Ovary (tissue), 9 donors: Measurements from ENCODE around the gene EFCAB13. TPM values are rescaled to one million over a fixed set of nuclear protein-coding genes. Genes with fewer than 3 reads are reported as not detected.
"Not testable (repeated sequence)": the region's sequence is repeated elsewhere in the genome, so short reads cannot be mapped to it uniquely, and the experiment has no call there.

Source experiments
- DNase-seq, 5 donors: peaks; one replicate each; pipeline ENCODE4 v3.0.0-alpha.2; 2019 to 2020
- H3K27ac ChIP-seq, 2 donors: fragments of 200-600 bp; one replicate each; pipeline versions ENCODE4 v1.5.1 to v1.8.0; 2019 to 2022
- H3K27me3 ChIP-seq: fragments of 200-600 bp; one replicate; pipeline ENCODE4 v1.8.0; 2022
- H3K36me3 ChIP-seq: fragments of 200-600 bp; sonication (generic); one replicate; pipeline ENCODE4 v1.5.1; 2019
- H3K4me1 ChIP-seq: one replicate; pipeline ENCODE4 v1.8.1; 2013; ENCODE audit warnings: mild to moderate bottlenecking, moderate library complexity; ENCODE audit not compliant: insufficient read depth
- H3K4me3 ChIP-seq: fragments of 200-600 bp; sonication (generic); one replicate; pipeline ENCODE4 v1.5.1; 2017
- H3K9me3 ChIP-seq, 2 donors: fragments of 200-600 bp in 1 of 2; sonication (generic) in 1 of 2; one replicate each; pipeline versions ENCODE4 v1.5.1 to v1.8.1; 2013 to 2019; ENCODE audit warnings: mild to moderate bottlenecking in 1 of 2, moderate library complexity in 1 of 2
- EP300 ChIP-seq: sonication (generic); formaldehyde crosslinking; IDR thresholded peaks from one replicate; pipeline ENCODE4 v1.6.1; 2017; ENCODE audit warnings: antibody characterized with exemption
- POLR2A ChIP-seq: fragments of 450-650 bp; IDR thresholded peaks from one replicate; pipeline ENCODE4 v1.6.1; 2017; ENCODE audit warnings: antibody characterized with exemption, mild to moderate bottlenecking, moderate library complexity
- WGBS, 3 donors: extraction: QIAGEN DNeasy Blood & Tissue Kit in 1 of 3; methylation state at CpG; one replicate each; pipeline versions ENCODE4 v1.1.5 to v1.1.7; 2013 to 2017; 5-methylcytosine and 5-hydroxymethylcytosine counted together
- intact Hi-C, 4 donors: fragments of 100-400 bp; cut with DNase I; formaldehyde crosslinking; loops; one replicate each; pipeline versions ENCODE4 v1.11.0 to v1.15.1; 2022 to 2023
- polyA plus RNA-seq, 2 donors: library from polyadenylated mRNA; stranded (reverse); fragments of 200-250 nt in 1 of 2; fragments of 350-450 nt in 1 of 2; fragmentation: Illumina TruSeq in 1 of 2; extraction: RNeasy Lipid Tissue Mini Kit (QIAGEN cat#74804) in 1 of 2; gene quantifications; one replicate each; pipeline ENCODE4 v1.2.3, GENCODE V29; 2013 to 2014
- total RNA-seq, 7 donors: library from RNA; depleted of rRNA in 2 of 7; stranded (reverse); fragments of >200 nt in 2 of 7; fragmentation: NEBNext Ultra II Directional in 3 of 7; extraction: Animal tissue kit (Norgen Biotek cat#: 25700) in 3 of 7; gene quantifications; one replicate each; pipeline versions ENCODE4 v1.1.0 to v1.2.4, GENCODE V29; 2016 to 2023
- donor health status: DM: no; HTN: no; CAD: no; lungs with moderate emphysema.
- donor health status: DM: no; HTN: no; CAD: no.
- donor health status: Bipolar disorder and iron deficiency.
- donor health status: DM: yes; HTN: yes; CAD: no.
- donor health status: DM: no; HTN: no; CAD: no.
- donor health status: DM: yes; HTN: yes; CAD: no.

The EFCAB13 gene
- total and polyA plus RNA-seq, 9 donors = 3.2 to 11.5 (median 9.1) TPM

DNA sequence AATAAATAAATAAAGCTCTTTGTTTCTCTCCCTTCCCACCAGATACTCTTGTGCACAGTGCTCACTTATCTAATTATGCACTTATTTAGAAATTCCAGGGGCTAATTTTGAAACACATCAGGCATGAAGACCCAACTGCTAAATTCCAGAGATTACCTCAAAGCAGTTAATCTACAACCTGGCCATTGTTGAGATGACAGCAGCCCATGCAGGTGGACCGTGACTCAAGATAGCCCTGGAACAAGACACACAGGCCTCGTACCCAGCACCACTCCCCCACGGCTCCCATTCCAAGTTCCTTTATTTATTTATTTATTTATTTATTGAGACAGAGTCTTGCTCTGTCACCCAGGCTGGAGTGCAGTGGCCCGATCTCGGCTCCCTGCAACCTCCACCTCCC lies 147.1 kb downstream of the EFCAB13 start:
- WGBS, 3 donors = 93 to 98% (median 94%) methylated on average over 5 of the region's 5 CpGs
- TF ChIP-seq POLR2A (no peak), EP300 (no peak)
- Histone ChIP-seq H3K9me3 (no peaks in the 10 kb centered on the region), H3K36me3 (no peaks in the 10 kb centered on the region), H3K4me1 (no peaks in the 10 kb centered on the region), H3K27ac (no peak overlapping the region), H3K27me3 (no peaks in the 10 kb centered on the region), H3K4me3 (no peak overlapping the region)
- no peak for DNase-seq
- intact Hi-C loops = no loop called here

DNA sequence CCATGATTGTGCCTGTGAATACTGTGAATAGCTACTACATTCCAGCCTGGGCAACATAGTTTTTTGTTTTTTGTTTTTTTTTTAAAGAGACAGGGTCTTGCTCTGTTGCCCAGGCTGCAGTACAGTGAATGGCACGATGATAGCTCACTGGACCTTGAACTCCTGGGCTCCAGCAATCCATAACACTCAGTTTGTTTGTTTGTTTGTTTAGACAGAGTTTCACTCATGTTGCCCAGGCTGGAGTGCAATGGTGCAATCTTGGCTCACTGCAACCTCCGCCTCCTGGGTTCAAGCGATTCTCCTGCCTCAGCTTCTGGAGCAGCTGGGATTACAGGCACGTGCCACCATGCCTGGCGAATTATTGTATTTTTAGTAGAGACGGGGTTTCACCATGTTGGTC lies 148.3 kb downstream of the EFCAB13 start:
- H3K36me3 ChIP-seq, intact Hi-C loops: not testable (repeated sequence)
- WGBS, 3 donors = 91 to 95% (median 92%) methylated on average over 6 of the region's 6 CpGs

More for the DNA sequence above, 148.3 kb downstream of the EFCAB13 start:
- not testable (repeated sequence) for H3K27ac ChIP-seq, H3K4me1 ChIP-seq, DNase-seq, H3K9me3 ChIP-seq, H3K27me3 ChIP-seq, H3K4me3 ChIP-seq

Other genes starting within 250 kb of the EFCAB13 start
- 10 to 100 TPM; 29.8 to 76.8 (median 64.6) TPM for gene CDC27, start 134.7 kb upstream of the EFCAB13 start, total RNA-seq
- gene CDC27, start 134.7 kb upstream of the EFCAB13 start, polyA plus RNA-seq = 10 to 100 TPM; 20.5 to 37.8 TPM
- under 1 TPM in 2 of 7 donors, not detected in 5; 0.33 to 0.79 TPM for gene MYL4, start 114.6 kb upstream of the EFCAB13 start, total RNA-seq
- gene MYL4, start 114.6 kb upstream of the EFCAB13 start, polyA plus RNA-seq = under 1 TPM; 0.28 to 0.41 TPM
- gene ITGB3, start 70.1 kb upstream of the EFCAB13 start, total RNA-seq = 1 to 10 TPM; 1.7 to 7.7 (median 2.9) TPM
- gene ITGB3, start 70.1 kb upstream of the EFCAB13 start, polyA plus RNA-seq = 1 to 10 TPM; 2.8 to 9.4 TPM
- gene NPEPPS, start 207.2 kb downstream of the EFCAB13 start, total RNA-seq = 100 to 1,000 TPM in 4 of 7 donors, 10 to 100 TPM in 3; 93.5 to 178 (median 104) TPM
- gene NPEPPS, start 207.2 kb downstream of the EFCAB13 start, polyA plus RNA-seq = 100 to 1,000 TPM in 1 of 2 donors, 10 to 100 TPM in 1; 55.2 to 122 TPM